ENCODE data around the gene REL.

DNA sequence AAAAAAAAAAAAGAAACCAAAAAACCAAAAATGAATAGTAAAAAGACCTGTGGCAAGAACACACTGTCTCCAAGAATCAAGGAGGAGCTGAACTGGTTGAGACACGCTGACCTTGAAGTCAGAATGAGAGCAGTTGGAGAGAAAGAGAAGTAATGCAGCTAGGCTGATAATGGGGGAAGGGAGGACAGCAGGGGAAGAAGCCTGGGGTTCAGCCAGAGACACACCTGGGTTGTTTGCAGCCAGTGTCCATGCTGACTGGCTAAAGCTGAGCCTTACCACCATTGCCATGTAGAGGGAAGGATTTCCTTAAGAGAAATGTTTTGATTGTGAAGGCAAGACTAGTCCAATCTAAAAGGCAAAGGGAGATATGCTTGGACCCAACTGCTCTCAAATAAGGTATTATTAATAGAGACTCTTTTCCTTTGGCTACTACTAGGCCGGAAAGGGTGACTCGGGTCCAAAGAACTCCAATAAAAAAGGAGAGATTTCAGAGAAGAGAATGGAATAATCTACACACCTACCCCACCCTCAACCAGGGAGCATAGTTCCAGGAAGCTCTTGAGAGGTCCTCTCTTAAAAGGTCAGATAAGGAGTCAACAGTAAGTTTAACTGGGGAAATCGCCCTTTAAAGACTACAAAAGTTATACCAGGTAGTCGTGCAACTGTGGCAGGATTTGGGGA lies 25.2 kb upstream of the REL start:
- TF ChIP-seq, protein P1, sequence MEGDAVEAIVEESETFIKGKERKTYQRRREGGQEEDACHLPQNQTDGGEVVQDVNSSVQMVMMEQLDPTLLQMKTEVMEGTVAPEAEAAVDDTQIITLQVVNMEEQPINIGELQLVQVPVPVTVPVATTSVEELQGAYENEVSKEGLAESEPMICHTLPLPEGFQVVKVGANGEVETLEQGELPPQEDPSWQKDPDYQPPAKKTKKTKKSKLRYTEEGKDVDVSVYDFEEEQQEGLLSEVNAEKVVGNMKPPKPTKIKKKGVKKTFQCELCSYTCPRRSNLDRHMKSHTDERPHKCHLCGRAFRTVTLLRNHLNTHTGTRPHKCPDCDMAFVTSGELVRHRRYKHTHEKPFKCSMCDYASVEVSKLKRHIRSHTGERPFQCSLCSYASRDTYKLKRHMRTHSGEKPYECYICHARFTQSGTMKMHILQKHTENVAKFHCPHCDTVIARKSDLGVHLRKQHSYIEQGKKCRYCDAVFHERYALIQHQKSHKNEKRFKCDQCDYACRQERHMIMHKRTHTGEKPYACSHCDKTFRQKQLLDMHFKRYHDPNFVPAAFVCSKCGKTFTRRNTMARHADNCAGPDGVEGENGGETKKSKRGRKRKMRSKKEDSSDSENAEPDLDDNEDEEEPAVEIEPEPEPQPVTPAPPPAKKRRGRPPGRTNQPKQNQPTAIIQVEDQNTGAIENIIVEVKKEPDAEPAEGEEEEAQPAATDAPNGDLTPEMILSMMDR (conservative IDR thresholded peaks at IDR 0.05; ENCODE audit: low read length) = no peak
- no peak for TF ChIP-seq EZH2phosphoT487 (IDR thresholded peaks at IDR 0.05; ENCODE audit: borderline replicate concordance, low read depth, low read length)

Data from OCI-LY7 (cell line).